ENCODE data around the gene AFTPH.

Gene AFTPH, protein sequence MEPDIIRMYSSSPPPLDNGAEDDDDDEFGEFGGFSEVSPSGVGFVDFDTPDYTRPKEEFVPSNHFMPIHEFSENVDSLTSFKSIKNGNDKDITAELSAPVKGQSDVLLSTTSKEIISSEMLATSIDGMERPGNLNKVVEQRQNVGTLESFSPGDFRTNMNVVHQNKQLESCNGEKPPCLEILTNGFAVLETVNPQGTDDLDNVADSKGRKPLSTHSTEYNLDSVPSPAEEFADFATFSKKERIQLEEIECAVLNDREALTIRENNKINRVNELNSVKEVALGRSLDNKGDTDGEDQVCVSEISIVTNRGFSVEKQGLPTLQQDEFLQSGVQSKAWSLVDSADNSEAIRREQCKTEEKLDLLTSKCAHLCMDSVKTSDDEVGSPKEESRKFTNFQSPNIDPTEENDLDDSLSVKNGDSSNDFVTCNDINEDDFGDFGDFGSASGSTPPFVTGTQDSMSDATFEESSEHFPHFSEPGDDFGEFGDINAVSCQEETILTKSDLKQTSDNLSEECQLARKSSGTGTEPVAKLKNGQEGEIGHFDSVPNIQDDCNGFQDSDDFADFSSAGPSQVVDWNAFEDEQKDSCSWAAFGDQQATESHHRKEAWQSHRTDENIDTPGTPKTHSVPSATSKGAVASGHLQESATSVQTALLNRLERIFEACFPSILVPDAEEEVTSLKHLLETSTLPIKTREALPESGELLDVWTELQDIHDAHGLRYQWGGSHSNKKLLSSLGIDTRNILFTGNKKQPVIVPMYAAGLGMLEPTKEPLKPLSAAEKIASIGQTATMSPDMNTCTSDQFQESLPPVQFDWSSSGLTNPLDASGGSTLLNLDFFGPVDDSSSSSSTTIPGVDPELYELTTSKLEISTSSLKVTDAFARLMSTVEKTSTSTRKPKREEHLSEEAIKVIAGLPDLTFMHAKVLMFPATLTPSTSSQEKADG

DNA sequence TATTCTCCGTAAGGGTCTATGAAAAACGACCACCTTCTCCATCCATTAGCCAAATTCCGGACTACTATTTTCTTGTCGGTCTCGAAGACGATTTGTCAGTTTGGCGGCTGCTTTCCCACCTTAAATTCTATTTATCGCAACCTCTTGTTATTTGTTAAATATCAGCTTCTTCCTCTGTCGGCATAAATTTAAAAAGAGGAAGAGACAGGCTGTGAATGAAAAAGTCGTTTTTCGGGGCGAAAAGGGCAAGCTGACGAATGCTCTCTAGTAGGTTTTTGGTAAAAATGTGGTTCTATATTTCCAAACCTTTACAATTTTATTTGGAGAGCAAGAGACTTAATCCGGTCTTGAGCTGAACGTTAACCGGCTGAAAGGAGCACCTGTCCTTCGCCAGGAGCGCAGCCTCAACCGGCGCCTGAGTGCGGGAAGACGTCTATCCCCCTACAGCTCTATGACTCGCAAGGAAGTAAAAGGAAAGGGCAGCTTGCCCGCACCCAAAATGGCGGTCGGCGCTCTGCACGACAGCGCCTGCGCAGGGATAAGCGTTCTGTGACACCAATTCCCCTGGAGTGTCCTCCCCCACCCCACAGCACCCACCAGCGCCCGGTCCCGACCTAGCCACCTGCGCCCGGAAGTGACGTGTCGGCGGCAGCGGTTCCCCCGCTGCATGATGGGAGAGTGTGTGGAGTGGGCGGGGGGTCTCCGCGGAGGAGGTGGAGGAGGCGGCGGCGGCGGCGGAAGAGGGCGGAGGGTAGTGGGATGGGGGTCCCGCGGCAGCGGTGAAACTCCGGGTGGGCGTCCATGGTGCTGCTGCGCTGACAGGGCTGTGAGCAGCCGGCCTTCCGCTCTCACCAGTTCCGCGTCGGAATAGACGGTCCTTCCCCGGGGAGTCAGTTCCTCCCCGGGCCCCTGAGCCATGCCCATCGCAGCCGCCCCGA is at the start of gene AFTPH:
Gene AFTPH, plus strand, starts transcription at position 663 of the 938 bp plus-strand sequence. CDS start 27,147 bp downstream, outside the sequence.
- Histone ChIP-seq H3K27me3 (ENCODE audit: control insufficient read depth, insufficient read depth, low read length) (peaks cover 4% of the 10 kb centered on the region), H3K4me1 (ENCODE audit: control insufficient read depth, low read depth, low read length) (peaks cover 17% of the 10 kb centered on the region), H3K4me3 (ENCODE audit: low read length) (peak within 1 kb of the TSS; percentile 97), H3K27ac (ENCODE audit: low read length) (peak within 1 kb of the TSS; percentile 27), H3K9me3 (ENCODE audit: control insufficient read depth, low read depth, low read length) (no peaks in the 10 kb centered on the region), H3K36me3 (ENCODE audit: control insufficient read depth, low read depth, low read length) (no peaks in the 10 kb centered on the region), H3K9ac (ENCODE audit: low read length) (peak within 1 kb of the TSS; percentile 79)

DNA sequence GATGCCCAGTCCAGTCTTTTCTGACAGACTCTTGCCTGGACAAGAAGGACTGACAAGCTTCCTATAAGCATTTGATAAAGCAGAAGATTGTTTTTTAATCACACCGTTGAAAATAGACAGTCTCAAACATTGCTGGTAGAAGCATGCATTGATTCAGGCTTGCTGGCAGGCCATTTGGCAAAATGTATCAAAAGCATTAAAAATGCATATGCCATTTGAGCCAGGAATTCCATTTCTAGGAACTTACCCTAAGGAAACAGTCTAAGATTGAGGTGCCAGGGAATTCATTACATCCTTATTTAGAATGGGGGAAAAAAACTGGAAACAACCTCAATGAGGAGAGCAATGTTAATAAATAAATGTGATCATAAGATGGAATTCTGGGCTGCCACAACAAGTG is 49.5 kb upstream of the AFTPH start:
- Histone ChIP-seq H3K27me3 (ENCODE audit: control insufficient read depth, insufficient read depth, low read length) (no peaks in the 10 kb centered on the region), H3K36me3 (ENCODE audit: control insufficient read depth, low read depth, low read length) (no peaks in the 10 kb centered on the region), H3K4me1 (ENCODE audit: control insufficient read depth, low read depth, low read length) (peaks cover 14% of the 10 kb centered on the region), H3K4me3 (ENCODE audit: low read length) (no peak overlapping the region), H3K27ac (ENCODE audit: low read length) (no peak overlapping the region), H3K9me3 (ENCODE audit: control insufficient read depth, low read depth, low read length) (no peaks in the 10 kb centered on the region), H3K9ac (ENCODE audit: low read length) (no peak overlapping the region)

DNA sequence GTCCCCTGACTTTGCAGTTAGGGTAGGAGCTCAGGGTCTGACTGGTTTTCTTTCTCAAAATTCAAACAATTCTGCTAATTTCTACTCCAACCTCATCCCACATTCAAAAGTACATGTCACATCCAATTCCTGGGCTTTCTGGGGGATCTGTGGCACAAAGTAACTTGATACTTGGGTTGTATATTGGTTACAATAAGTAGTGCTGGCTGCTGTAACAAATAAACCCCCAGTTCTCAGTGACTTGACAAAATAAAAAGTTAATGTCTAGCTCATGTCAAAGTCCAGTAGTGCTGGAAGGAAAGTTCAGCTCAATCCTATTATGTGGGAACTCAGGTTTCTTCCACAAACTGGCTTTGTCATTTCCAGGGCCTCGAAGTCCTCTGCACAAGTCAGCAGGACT is 47.1 kb upstream of the AFTPH start:
- Histone ChIP-seq H3K27me3 (ENCODE audit: control insufficient read depth, insufficient read depth, low read length) (no peaks in the 10 kb centered on the region), H3K4me1 (ENCODE audit: control insufficient read depth, low read depth, low read length) (peaks cover 9% of the 10 kb centered on the region), H3K36me3 (ENCODE audit: control insufficient read depth, low read depth, low read length) (no peaks in the 10 kb centered on the region), H3K9ac (ENCODE audit: low read length) (no peak overlapping the region), H3K4me3 (ENCODE audit: low read length) (no peak overlapping the region), H3K27ac (ENCODE audit: low read length) (no peak overlapping the region), H3K9me3 (ENCODE audit: control insufficient read depth, low read depth, low read length) (no peaks in the 10 kb centered on the region)

DNA sequence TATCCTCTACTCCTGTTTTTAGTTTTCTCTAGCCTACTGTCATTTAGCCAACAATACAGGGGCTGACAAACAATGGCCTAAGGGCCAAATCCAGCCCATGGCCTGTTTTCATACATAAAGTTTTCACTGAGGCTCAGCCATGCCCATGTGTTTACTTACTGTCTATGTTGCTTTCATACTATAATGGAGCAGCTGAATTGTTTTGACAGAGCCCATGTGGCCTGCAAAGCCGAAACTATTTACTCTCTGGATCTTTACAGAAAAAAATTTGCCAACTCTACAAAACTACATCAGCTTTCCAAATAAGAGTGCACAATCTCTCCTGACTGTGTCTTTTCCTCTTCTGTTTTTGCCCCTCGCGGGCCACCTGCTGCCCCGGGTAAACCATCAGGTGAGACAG is 46.1 kb upstream of the AFTPH start:
- H3K9ac ChIP-seq (ENCODE audit: low read length): no peak overlapping the region
- H3K27ac ChIP-seq (ENCODE audit: low read length): no peak overlapping the region
- H3K4me1 ChIP-seq (ENCODE audit: control insufficient read depth, low read depth, low read length): peaks cover 9% of the 10 kb centered on the region
- no peaks in the 10 kb centered on the region for H3K36me3 ChIP-seq (ENCODE audit: control insufficient read depth, low read depth, low read length)
- no peaks in the 10 kb centered on the region for H3K9me3 ChIP-seq (ENCODE audit: control insufficient read depth, low read depth, low read length)
- H3K4me3 ChIP-seq (ENCODE audit: low read length): no peak overlapping the region
- H3K27me3 ChIP-seq (ENCODE audit: control insufficient read depth, insufficient read depth, low read length): no peaks in the 10 kb centered on the region

DNA sequence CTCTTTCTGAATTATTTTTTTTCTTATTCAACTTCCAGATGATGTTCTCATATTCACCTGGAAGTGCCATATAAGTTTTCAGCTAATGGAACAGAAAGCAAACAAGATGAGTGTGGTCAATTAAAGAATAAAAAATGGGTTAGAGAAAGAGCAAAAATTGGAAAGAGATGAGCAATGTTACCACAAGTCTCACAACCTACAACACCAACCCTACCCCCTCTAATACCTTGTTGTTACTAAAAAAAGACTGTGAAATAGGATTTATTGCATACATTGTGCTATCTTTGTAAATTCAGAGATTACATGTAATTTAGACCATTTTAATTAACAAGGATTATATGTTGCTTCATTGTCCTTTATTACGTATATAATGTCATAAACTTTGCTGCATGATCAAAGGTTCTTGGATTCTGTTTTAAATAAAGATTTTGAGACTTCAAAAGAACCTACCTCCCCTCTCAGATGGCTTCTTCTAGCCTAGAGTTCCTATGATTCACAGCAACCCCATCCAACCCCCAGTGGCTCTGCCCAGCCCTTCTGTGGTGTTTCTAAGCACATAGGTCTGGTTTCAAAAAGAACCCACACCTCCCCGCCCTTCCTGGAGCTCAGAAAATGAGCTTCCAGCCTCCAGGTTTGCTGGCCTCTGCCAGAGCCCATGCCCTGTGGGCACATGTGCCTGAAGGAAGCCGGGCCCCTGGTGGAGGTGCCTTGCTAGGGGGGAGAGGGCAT is 45.5 kb upstream of the AFTPH start:
- H3K9me3 ChIP-seq (ENCODE audit: control insufficient read depth, low read depth, low read length): no peaks in the 10 kb centered on the region
- H3K4me3 ChIP-seq (ENCODE audit: low read length): no peak overlapping the region
- no peak overlapping the region for H3K27ac ChIP-seq (ENCODE audit: low read length)
- H3K9ac ChIP-seq (ENCODE audit: low read length): no peak overlapping the region
- H3K4me1 ChIP-seq (ENCODE audit: control insufficient read depth, low read depth, low read length): peaks cover 9% of the 10 kb centered on the region
- H3K36me3 ChIP-seq (ENCODE audit: control insufficient read depth, low read depth, low read length): no peaks in the 10 kb centered on the region
- H3K27me3 ChIP-seq (ENCODE audit: control insufficient read depth, insufficient read depth, low read length): no peaks in the 10 kb centered on the region

DNA sequence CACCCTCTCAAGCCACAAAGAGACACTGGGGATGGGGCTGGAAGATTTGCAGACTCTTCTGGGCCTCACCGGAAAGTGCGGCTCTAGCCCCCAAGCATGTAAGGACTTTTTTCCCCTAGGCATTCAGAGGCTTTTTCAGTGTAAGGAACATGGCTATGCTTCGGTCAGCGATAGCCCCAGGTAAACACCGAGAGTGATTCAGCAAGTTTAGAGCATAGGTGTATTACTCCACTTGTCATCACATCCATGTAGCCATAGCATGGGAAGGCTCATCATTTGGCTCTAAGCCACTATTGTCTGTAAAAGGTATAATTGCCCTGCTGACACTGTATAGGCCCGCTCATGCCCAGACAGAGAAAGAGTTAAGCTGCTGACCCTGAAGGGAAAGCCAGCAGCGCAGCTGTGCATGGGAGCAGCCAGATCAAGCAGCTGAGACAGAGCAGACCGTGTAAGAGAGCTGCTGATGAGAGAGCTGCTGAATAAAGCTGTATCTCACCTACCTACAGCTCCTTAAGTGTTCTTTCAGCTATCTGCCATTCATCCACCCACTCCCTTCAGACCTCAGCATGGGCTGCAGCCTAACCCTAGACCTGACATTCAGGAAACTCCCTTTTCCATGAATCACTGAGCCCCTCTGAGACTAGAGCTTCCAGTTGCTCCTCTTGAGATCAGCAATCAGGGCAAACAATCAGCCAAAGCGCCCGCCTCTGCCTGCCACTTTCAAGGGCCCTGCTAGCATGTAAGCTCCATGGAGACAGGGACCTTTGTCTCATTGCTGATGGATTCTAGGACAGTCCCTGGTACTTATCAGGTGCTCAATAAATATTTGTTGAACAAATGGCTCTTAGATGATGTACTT is 44.6 kb upstream of the AFTPH start:
- Histone ChIP-seq H3K9me3 (ENCODE audit: control insufficient read depth, low read depth, low read length) (no peaks in the 10 kb centered on the region), H3K27ac (ENCODE audit: low read length) (no peak overlapping the region), H3K9ac (ENCODE audit: low read length) (no peak overlapping the region), H3K27me3 (ENCODE audit: control insufficient read depth, insufficient read depth, low read length) (no peaks in the 10 kb centered on the region), H3K4me1 (ENCODE audit: control insufficient read depth, low read depth, low read length) (peaks cover 3% of the 10 kb centered on the region), H3K4me3 (ENCODE audit: low read length) (no peak overlapping the region), H3K36me3 (ENCODE audit: control insufficient read depth, low read depth, low read length) (no peaks in the 10 kb centered on the region)

DNA sequence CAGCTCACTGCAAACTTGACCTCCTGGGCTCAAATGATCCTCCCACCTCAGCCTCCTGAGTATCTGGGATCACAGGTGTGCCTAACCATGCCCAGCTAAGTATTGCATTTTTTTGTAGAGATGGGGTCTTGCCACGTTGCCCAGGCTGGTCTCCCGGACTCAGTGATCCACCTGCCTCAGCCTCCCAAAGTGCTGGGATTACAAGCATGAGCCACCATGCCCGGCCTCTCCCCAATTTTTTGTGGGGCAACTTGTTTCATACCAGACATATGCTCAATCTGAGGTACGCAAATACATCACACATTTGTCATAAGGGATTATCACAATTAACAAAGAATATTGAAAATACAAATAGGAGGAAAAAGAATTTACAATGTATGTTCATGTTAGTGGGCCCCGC is 42.5 kb upstream of the AFTPH start:
- H3K9ac ChIP-seq (ENCODE audit: low read length): no peak overlapping the region
- no peaks in the 10 kb centered on the region for H3K9me3 ChIP-seq (ENCODE audit: control insufficient read depth, low read depth, low read length)
- H3K4me3 ChIP-seq (ENCODE audit: low read length): no peak overlapping the region
- H3K4me1 ChIP-seq (ENCODE audit: control insufficient read depth, low read depth, low read length): no peaks in the 10 kb centered on the region
- no peak overlapping the region for H3K27ac ChIP-seq (ENCODE audit: low read length)
- H3K36me3 ChIP-seq (ENCODE audit: control insufficient read depth, low read depth, low read length): no peaks in the 10 kb centered on the region
- H3K27me3 ChIP-seq (ENCODE audit: control insufficient read depth, insufficient read depth, low read length): no peaks in the 10 kb centered on the region

DNA sequence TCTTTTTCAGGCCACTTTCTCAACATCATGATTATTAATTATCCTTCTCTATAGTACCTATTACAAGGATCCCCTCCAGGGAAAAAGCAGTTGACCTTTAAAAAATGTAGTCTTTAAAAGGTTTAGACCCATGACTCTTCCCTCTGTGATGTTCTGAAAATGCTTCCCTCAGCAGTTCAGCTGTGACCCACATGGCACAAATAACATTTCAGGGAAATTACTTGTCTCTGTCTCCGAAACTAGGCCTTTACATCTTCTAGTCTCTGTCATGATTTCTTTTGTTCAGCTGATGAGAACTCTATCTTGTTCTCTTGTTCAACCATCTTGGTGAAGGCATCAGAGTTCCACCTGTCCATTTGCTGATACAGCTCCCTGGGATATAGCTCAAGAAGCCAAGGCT is 41.9 kb upstream of the AFTPH start:
- no peaks in the 10 kb centered on the region for H3K36me3 ChIP-seq (ENCODE audit: control insufficient read depth, low read depth, low read length)
- H3K4me1 ChIP-seq (ENCODE audit: control insufficient read depth, low read depth, low read length): no peaks in the 10 kb centered on the region
- H3K9ac ChIP-seq (ENCODE audit: low read length): no peak overlapping the region
- H3K27me3 ChIP-seq (ENCODE audit: control insufficient read depth, insufficient read depth, low read length): no peaks in the 10 kb centered on the region
- no peaks in the 10 kb centered on the region for H3K9me3 ChIP-seq (ENCODE audit: control insufficient read depth, low read depth, low read length)
- no peak overlapping the region for H3K27ac ChIP-seq (ENCODE audit: low read length)
- H3K4me3 ChIP-seq (ENCODE audit: low read length): no peak overlapping the region

DNA sequence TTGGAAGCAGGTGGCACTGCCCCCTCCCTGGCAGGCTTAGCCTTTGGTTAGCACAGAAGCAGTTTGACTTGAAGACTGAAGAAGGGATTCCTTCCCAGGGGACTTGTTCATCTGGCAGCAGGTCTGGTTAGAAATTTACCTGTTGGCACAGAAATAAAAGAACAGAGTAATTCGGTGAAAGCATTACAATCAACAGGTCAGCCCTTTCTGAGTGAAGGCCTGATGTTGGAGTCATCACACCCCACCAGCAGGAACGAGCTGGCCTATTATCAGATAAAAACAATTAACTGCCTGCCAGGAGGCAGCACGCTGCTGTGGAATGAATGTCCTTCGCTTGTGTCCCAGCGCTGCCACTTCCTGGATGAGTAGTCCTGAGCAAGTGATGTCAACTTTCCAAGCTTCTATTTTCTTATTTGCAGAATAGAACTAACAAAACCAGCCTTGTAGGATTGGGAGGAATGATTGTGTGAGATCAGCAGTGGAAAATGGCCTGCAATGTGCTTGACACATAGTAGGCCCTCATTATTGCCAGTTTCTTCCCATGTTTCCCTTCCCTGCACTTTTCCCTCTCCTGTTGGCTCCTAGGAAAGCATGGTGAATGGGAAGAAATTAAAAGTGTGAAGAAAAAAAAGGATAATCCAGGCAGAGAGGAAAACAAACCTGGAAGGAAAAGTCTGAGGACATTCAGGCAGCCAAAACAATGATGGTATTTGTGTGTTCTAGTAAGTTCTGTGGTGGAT is 41.2 kb upstream of the AFTPH start:
- Histone ChIP-seq H3K27me3 (ENCODE audit: control insufficient read depth, insufficient read depth, low read length) (no peaks in the 10 kb centered on the region), H3K36me3 (ENCODE audit: control insufficient read depth, low read depth, low read length) (no peaks in the 10 kb centered on the region), H3K9me3 (ENCODE audit: control insufficient read depth, low read depth, low read length) (no peaks in the 10 kb centered on the region), H3K4me3 (ENCODE audit: low read length) (no peak overlapping the region), H3K27ac (ENCODE audit: low read length) (no peak overlapping the region), H3K9ac (ENCODE audit: low read length) (no peak overlapping the region), H3K4me1 (ENCODE audit: control insufficient read depth, low read depth, low read length) (no peaks in the 10 kb centered on the region)
